GM12878 (cell line): ENCODE measurements around the gene USP10. TPM values are rescaled to one million over a fixed set of nuclear protein-coding genes. Genes with fewer than 3 reads are reported as not detected.

ENCODE experiments used
- ATAC-seq: fragments of 200-7000 bp; cut with Tn5 transposase; 3 replicates; pipeline ENCODE4 v1.9.1; 2020; ENCODE audit warnings: mild to moderate bottlenecking, moderate library complexity
- BruUV-seq: library from RNA; stranded (reverse); fragments of 400-500 nt; replicated peaks from 2 replicates; lab custom pipeline; 2021; lab: Mats Ljungman, UMichigan
- CTCF ChIA-PET: fragments of 300-600 bp; sonication (Branson Sonifier 250); formaldehyde crosslinking; extraction: SDS; loops from one replicate; lab custom pipeline; 2021; ENCODE audit warnings: inconsistent platforms; lab: Yijun Ruan, JAX
- POLR2A ChIA-PET: fragments of 350-600 bp; formaldehyde crosslinking; extraction: SDS; loops from one replicate; lab custom pipeline; 2021; ENCODE audit warnings: inconsistent platforms; lab: Charles Lee
- RAD21 ChIA-PET: fragments of 300-600 bp; sonication (Branson Sonifier 250); formaldehyde crosslinking; loops from one replicate; lab custom pipeline; 2023; ENCODE audit warnings: antibody characterized with exemption; ENCODE audit not compliant: unreplicated experiment; lab: Charles Lee
- SMC1A ChIA-PET: fragments of 300-600 bp; sonication (Branson Sonifier 250); formaldehyde crosslinking; loops from one replicate; lab custom pipeline; 2023; ENCODE audit not compliant: unreplicated experiment, uncharacterized antibody; lab: Charles Lee
- DNase-seq: peaks from one replicate; pipeline ENCODE4 v3.0.0-alpha.2; 2011; ENCODE audit warnings: low read depth, low spot score
- FAIRE-seq: peaks from 3 replicates; lab custom pipeline; 2011; peaks lifted over from hg19 to GRCh38; lab: Jason Lieb, UNC
- H2AFZ ChIP-seq: 2 replicates; pipeline ENCODE4 v1.6.0; 2011; ENCODE audit warnings: low read depth, low read length, control low read depth; ENCODE audit not compliant: control insufficient read depth
- H3K27ac ChIP-seq: 2 replicates; pipeline ENCODE4 v1.5.1; 2011; ENCODE audit warnings: control low read depth; ENCODE audit not compliant: control insufficient read depth, insufficient read depth
- H3K27me3 ChIP-seq, 2 experiments: replicated peaks in 1 of 2; 2 replicates each; pipeline versions ENCODE4 v1.6.0 to v1.6.1; 2011; ENCODE audit warnings: low read length in 1 of 2; ENCODE audit not compliant: control insufficient read depth in 2 of 2, insufficient read depth in 2 of 2
- H3K36me3 ChIP-seq, 2 experiments: 2 replicates each; pipeline ENCODE4 v1.5.1; 2011; ENCODE audit warnings: low read length in 1 of 2; ENCODE audit not compliant: control insufficient read depth in 2 of 2, insufficient read depth in 2 of 2
- H3K4me1 ChIP-seq: 2 replicates; pipeline ENCODE4 v1.6.1; 2011; ENCODE audit warnings: mild to moderate bottlenecking, low read length, moderate library complexity, mixed read lengths; ENCODE audit not compliant: control insufficient read depth, insufficient read depth
- H3K4me2 ChIP-seq: 2 replicates; pipeline ENCODE4 v1.6.0; 2011; ENCODE audit warnings: control low read depth; ENCODE audit not compliant: control insufficient read depth, insufficient read depth
- H3K4me3 ChIP-seq: fragments of 200-600 bp; sonication (generic); 2 replicates; pipeline ENCODE4 v1.5.1; 2016
- H3K79me2 ChIP-seq: 2 replicates; pipeline ENCODE4 v1.6.0; 2011; ENCODE audit warnings: low read length; ENCODE audit not compliant: control insufficient read depth, insufficient read depth
- H3K9ac ChIP-seq: 2 replicates; pipeline ENCODE4 v1.8.0; 2011; ENCODE audit warnings: low read length, control low read depth, mixed read lengths; ENCODE audit not compliant: control insufficient read depth, insufficient read depth
- H3K9me3 ChIP-seq: replicated peaks from 3 replicates; pipeline ENCODE4 v1.5.1; 2011; ENCODE audit warnings: mild to moderate bottlenecking, low read length; ENCODE audit not compliant: control insufficient read depth, insufficient read depth
- H4K20me1 ChIP-seq: 2 replicates; pipeline ENCODE4 v1.6.0; 2011; ENCODE audit not compliant: control insufficient read depth, insufficient read depth
- KAT2A ChIP-seq: conservative IDR thresholded peaks from 2 replicates; pipeline ENCODE4 v1.6.1; 2011; ENCODE audit warnings: low read depth, low read length; ENCODE audit not compliant: control insufficient read depth
- NR2F1 ChIP-seq: fragments of 450-650 bp; conservative IDR thresholded peaks from 2 replicates; pipeline ENCODE4 v1.6.1; 2017; ENCODE audit warnings: mild to moderate bottlenecking
- POLR2AphosphoS2 ChIP-seq: IDR thresholded peaks from 2 replicates; pipeline ENCODE4 v1.6.1; 2011; ENCODE audit warnings: low read depth, mild to moderate bottlenecking, low read length, improper control_type of control experiment, moderate library complexity
- SMARCA5 ChIP-seq: fragments of 450-650 bp; IDR thresholded peaks from 2 replicates; pipeline ENCODE4 v1.6.1; 2017; ENCODE audit warnings: mild to moderate bottlenecking
- SRF ChIP-seq, 2 experiments: IDR thresholded peaks; 2 replicates each; pipeline ENCODE4 v1.6.1; 2011; ENCODE audit warnings: low read depth in 2 of 2, low read length in 2 of 2, mild to moderate bottlenecking in 1 of 2, moderate library complexity in 1 of 2
- TAF1 ChIP-seq: IDR thresholded peaks from 2 replicates; pipeline ENCODE4 v1.6.1; 2011; ENCODE audit warnings: mild to moderate bottlenecking, low read depth, low read length, borderline replicate concordance
- WRNIP1 ChIP-seq: IDR thresholded peaks from 2 replicates; pipeline ENCODE4 v1.6.1; 2011; ENCODE audit warnings: low read depth, low read length, improper control_type of control experiment, borderline replicate concordance
- YY1 ChIP-seq: IDR thresholded peaks from 2 replicates; pipeline ENCODE4 v1.6.1; 2011; ENCODE audit warnings: low read depth, mild to moderate bottlenecking, low read length
- ZNF24 ChIP-seq: fragments of 450-650 bp; IDR thresholded peaks from 2 replicates; pipeline ENCODE4 v1.6.1; 2017; ENCODE audit warnings: antibody characterized with exemption, mild to moderate bottlenecking
- ZNF592 ChIP-seq: fragments of 450-650 bp; IDR thresholded peaks from 2 replicates; pipeline ENCODE4 v1.6.1; 2017; ENCODE audit warnings: mild to moderate bottlenecking, moderate library complexity
- WGBS: methylation state at CpG from one replicate; pipeline ENCODE4 v1.1.6; 2016; ENCODE audit warnings: low lambda C conversion rate; ENCODE audit not compliant: insufficient replicate concordance, insufficient coverage; ENCODE audit errors: missing lambda C conversion rate; 5-methylcytosine and 5-hydroxymethylcytosine counted together
- in situ Hi-C: fragments of 300-500 bp; cut with MboI; formaldehyde crosslinking; loops from 9 replicates; pipeline ENCODE4 v1.14.3; 2018; ENCODE audit warnings: mixed read lengths
- intact Hi-C: fragments of 100-400 bp; cut with micrococcal nuclease; formaldehyde crosslinking; loops from one replicate; pipeline ENCODE4 v1.14.2; 2022; ENCODE audit not compliant: unreplicated experiment
- polyA plus RNA-seq, 11 experiments: library from polyadenylated mRNA; depleted of rRNA in 4 of 11; unstranded in 6 of 11; stranded (reverse) in 5 of 11; fragments of >200 nt; fragmentation: Nextera tagmentation in 4 of 11; fragmentation: Illumina TruSeq in 1 of 11; extraction: Ambion mirVana in 4 of 11; extraction: Trizol in 1 of 11; gene quantifications; 1 replicate in 1 of 11; 2 replicates in 10 of 11; pipeline versions ENCODE4 v1.2.1 to v1.2.3, GENCODE V29; 2011 to 2016; ENCODE audit warnings: inconsistent platforms in 2 of 11, missing spikeins in 2 of 11, low read depth in 1 of 11
- total RNA-seq, 4 experiments: library from RNA; depleted of rRNA in 3 of 4; stranded (reverse); fragments of >200 nt in 3 of 4; fragmentation: Illumina TruSeq in 1 of 4; extraction: Trizol in 1 of 4; gene quantifications; 2 replicates each; pipeline versions ENCODE4 v1.2.1 to v1.2.3, GENCODE V29; 2013 to 2021
- TF ChIP-seq, protein P1 (sequence below): IDR thresholded peaks from 2 replicates; pipeline ENCODE4 v1.6.1; 2012; ENCODE audit warnings: improper control_type of control experiment, low read depth, low read length; ENCODE audit not compliant: insufficient replicate concordance

The USP10 gene
- total and polyA plus RNA-seq, 10 of the 15 experiments (the other 5 are each of a cell fraction or from before 2014, with no cell fraction given): 46.1 to 160 (median 105) TPM

DNA sequence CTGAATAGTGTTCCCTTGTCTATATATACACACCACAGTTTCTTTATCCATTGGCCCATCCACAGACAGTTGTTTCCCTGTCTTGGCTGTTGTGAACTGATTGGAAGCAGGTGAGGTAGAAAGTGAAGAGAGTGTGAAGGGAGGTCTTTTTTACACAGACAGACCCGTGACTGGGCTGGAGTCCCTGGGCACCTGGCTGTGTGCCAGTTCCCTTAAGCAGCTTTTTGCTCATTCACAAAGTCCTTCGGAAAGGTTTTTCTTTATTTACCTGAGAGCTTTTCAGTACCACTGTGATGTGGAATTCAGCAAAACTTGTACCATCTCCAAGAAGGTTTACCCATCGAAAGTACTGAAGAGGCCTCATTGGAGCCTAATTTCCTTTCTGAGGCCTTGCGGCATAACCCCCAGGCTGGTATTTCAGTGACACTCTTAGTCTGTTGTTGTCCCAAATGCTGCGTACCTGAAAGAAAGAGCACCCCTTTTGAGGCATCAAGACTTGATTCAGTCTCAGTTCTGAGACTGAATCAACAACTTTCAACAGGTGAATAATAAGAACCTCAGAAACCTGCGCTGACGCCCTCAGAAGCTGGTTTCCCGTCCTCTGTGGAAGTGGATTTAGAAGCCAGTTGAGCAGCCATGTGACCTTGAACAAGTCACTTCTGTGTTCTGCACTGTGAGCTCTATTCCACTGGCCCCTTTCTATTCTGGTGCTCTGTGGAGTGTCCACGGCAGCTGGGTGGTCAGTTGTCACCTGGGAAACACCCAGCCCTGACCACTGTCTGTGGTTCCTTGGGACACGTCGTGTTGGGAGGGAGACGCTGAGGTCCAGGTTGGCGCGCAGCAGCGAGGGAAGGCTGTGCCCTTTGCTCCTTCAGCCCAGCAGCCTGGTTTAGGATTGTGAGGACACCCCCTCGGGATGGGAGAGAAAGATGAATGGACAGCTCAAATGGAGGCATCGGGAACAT, 66.1 kb downstream of the USP10 start:
- Histone ChIP-seq H3K4me3 (no peak overlapping the region), H3K9ac (no peak overlapping the region), H3K36me3 (peaks cover 26 to 57% of the 10 kb centered on the region in 2 experiments), H3K4me1 (no peaks in the 10 kb centered on the region), H3K27ac (no peak overlapping the region), H3K4me2 (no peak overlapping the region), H4K20me1 (peaks cover 3% of the 10 kb centered on the region; the same call in 1 of the 2 replicates), H2AFZ (no peak overlapping the region), H3K79me2 (no peaks in the 10 kb centered on the region), H3K9me3 (no peaks in the 10 kb centered on the region), H3K27me3 (no peaks in the 10 kb centered on the region)
- SMC1A ChIA-PET: interaction anchor here (1.3 to 2.6 kb wide), 2 partner anchors 10 to 12 kb away, joined by 3 to 12 read pairs; no protein-coding TSS in a partner anchor
- intact Hi-C loops (no loop called here), in situ Hi-C loops (no loop called here)
- WGBS: 95% methylated on average over 17 of the region's 17 CpGs
- POLR2A ChIA-PET: no interaction called here
- ATAC-seq: no peak
- no TSS peak for BruUV-seq
- DNase-seq: no peak
- CTCF ChIA-PET: interaction anchor here (2.3 to 3.5 kb wide), 3 partner anchors 11 to 205 kb away, joined by 6 to 19 read pairs (median 7); no protein-coding TSS in a partner anchor
- no peak for FAIRE-seq
- RAD21 ChIA-PET: interaction anchor here (0.6 kb wide), 1 partner anchor 11 kb away, joined by 3 read pairs; no protein-coding TSS in a partner anchor
- TF ChIP-seq YY1: no peak
- TF ChIP-seq ZNF24: no peak
- no peak for TF ChIP-seq ZNF592
- TF ChIP-seq SMARCA5: no peak
- no peak for TF ChIP-seq POLR2AphosphoS2
- no peak for TF ChIP-seq WRNIP1
- no peak for TF ChIP-seq SRF (IDR thresholded peaks at IDR 0.05; ENCODE audit: low read depth in 2 of 2, low read length in 2 of 2)
- TF ChIP-seq, protein P1, sequence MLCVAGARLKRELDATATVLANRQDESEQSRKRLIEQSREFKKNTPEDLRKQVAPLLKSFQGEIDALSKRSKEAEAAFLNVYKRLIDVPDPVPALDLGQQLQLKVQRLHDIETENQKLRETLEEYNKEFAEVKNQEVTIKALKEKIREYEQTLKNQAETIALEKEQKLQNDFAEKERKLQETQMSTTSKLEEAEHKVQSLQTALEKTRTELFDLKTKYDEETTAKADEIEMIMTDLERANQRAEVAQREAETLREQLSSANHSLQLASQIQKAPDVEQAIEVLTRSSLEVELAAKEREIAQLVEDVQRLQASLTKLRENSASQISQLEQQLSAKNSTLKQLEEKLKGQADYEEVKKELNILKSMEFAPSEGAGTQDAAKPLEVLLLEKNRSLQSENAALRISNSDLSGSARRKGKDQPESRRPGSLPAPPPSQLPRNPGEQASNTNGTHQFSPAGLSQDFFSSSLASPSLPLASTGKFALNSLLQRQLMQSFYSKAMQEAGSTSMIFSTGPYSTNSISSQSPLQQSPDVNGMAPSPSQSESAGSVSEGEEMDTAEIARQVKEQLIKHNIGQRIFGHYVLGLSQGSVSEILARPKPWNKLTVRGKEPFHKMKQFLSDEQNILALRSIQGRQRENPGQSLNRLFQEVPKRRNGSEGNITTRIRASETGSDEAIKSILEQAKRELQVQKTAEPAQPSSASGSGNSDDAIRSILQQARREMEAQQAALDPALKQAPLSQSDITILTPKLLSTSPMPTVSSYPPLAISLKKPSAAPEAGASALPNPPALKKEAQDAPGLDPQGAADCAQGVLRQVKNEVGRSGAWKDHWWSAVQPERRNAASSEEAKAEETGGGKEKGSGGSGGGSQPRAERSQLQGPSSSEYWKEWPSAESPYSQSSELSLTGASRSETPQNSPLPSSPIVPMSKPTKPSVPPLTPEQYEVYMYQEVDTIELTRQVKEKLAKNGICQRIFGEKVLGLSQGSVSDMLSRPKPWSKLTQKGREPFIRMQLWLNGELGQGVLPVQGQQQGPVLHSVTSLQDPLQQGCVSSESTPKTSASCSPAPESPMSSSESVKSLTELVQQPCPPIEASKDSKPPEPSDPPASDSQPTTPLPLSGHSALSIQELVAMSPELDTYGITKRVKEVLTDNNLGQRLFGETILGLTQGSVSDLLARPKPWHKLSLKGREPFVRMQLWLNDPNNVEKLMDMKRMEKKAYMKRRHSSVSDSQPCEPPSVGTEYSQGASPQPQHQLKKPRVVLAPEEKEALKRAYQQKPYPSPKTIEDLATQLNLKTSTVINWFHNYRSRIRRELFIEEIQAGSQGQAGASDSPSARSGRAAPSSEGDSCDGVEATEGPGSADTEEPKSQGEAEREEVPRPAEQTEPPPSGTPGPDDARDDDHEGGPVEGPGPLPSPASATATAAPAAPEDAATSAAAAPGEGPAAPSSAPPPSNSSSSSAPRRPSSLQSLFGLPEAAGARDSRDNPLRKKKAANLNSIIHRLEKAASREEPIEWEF: no peak
- TF ChIP-seq NR2F1: no peak
- no peak for TF ChIP-seq KAT2A
- no peak for TF ChIP-seq TAF1
